H1 (cell line): ENCODE measurements around the gene DOCK9. TPM values are rescaled to one million over a fixed set of nuclear protein-coding genes. Genes with fewer than 3 reads are reported as not detected.
A peak's percentile ranks its signal among the peaks of the same experiment; 100 is the strongest.

Experiments used
- CTCF ChIA-PET: fragments of 300-600 bp; sonication (Branson Sonifier 250); formaldehyde crosslinking; loops from one replicate; lab custom pipeline; 2021; ENCODE audit not compliant: partially characterized antibody; lab: Charles Lee
- POLR2A ChIA-PET: fragments of 300-600 bp; sonication (Branson Sonifier 250); formaldehyde crosslinking; loops from one replicate; lab custom pipeline; 2021; ENCODE audit warnings: inconsistent platforms; ENCODE audit not compliant: partially characterized antibody; lab: Charles Lee
- DNase-seq, 2 experiments: peaks; one replicate each; pipeline versions ENCODE4 v3.0.0 to v3.0.0-alpha.2; 2010 to 2022; ENCODE audit warnings: low spot score in 2 of 2, low read depth in 1 of 2, mixed read lengths in 1 of 2
- FAIRE-seq: peaks from 2 replicates; lab custom pipeline; 2011; peaks lifted over from hg19 to GRCh38; lab: Jason Lieb, UNC
- H2AFZ ChIP-seq: 2 replicates; pipeline ENCODE4 v1.8.1; 2012; ENCODE audit warnings: low read length, inconsistent platforms
- H2AK5ac ChIP-seq: 2 replicates; pipeline ENCODE4 v1.6.1; 2013; ENCODE audit warnings: low read depth, low read length
- H2BK120ac ChIP-seq: replicated peaks from 2 replicates; pipeline ENCODE3; 2013; ENCODE audit warnings: low read depth, low read length, inconsistent platforms
- H2BK12ac ChIP-seq: 2 replicates; pipeline ENCODE4 v1.6.1; 2013; ENCODE audit warnings: low read depth, low read length
- H2BK15ac ChIP-seq: 2 replicates; pipeline ENCODE4 v1.6.1; 2013; ENCODE audit warnings: low read length
- H2BK20ac ChIP-seq: 2 replicates; pipeline ENCODE4 v1.6.1; 2013; ENCODE audit warnings: low read length
- H2BK5ac ChIP-seq: 2 replicates; pipeline ENCODE4 v1.6.1; 2013; ENCODE audit warnings: low read depth, low read length
- H3K14ac ChIP-seq: 2 replicates; pipeline ENCODE4 v1.6.1; 2013; ENCODE audit warnings: inconsistent platforms; ENCODE audit not compliant: insufficient read length
- H3K18ac ChIP-seq: 2 replicates; pipeline ENCODE4 v1.6.1; 2013; ENCODE audit warnings: low read length; ENCODE audit errors: extremely low read depth
- H3K23ac ChIP-seq: 2 replicates; pipeline ENCODE4 v1.6.1; 2013; ENCODE audit warnings: inconsistent platforms; ENCODE audit not compliant: insufficient read length
- H3K23me2 ChIP-seq: 2 replicates; pipeline ENCODE4 v1.6.1; 2013; ENCODE audit warnings: low read depth, low read length
- H3K27ac ChIP-seq: 2 replicates; pipeline ENCODE4 v1.6.1; 2011; ENCODE audit warnings: low read depth, low read length, inconsistent platforms
- H3K27me3 ChIP-seq, 4 experiments: replicated peaks in 1 of 4; 1 replicate in 1 of 4; 2 replicates in 3 of 4; pipeline versions ENCODE4 v1.6.1 to v1.8.1; 2011 to 2013; ENCODE audit warnings: low read length in 3 of 4, mild to moderate bottlenecking in 3 of 4, inconsistent platforms in 2 of 4, mixed read lengths in 2 of 4, moderate library complexity in 1 of 4; ENCODE audit not compliant: control insufficient read depth in 3 of 4, insufficient read depth in 3 of 4; ENCODE audit errors: extremely low read depth in 1 of 4
- H3K36me3 ChIP-seq, 4 experiments: 2 replicates each; pipeline versions ENCODE4 v1.6.1 to v1.8.1; 2011 to 2013; ENCODE audit warnings: mild to moderate bottlenecking in 4 of 4, low read length in 3 of 4, moderate library complexity in 2 of 4, control low read depth in 1 of 4, inconsistent platforms in 1 of 4; ENCODE audit not compliant: insufficient read depth in 4 of 4, control insufficient read depth in 2 of 4
- H3K4ac ChIP-seq: replicated peaks from 2 replicates; pipeline ENCODE3; 2013; ENCODE audit warnings: low read length, low read depth, mixed read lengths, inconsistent platforms; ENCODE audit not compliant: insufficient read length
- H3K4me1 ChIP-seq, 4 experiments: replicated peaks in 1 of 4; 1 replicate in 1 of 4; 2 replicates in 3 of 4; pipeline versions ENCODE4 v1.6.1 to v1.8.1; 2011 to 2013; ENCODE audit warnings: low read length in 3 of 4, inconsistent platforms in 2 of 4, mixed read lengths in 1 of 4; ENCODE audit not compliant: insufficient read depth in 4 of 4, control insufficient read depth in 3 of 4
- H3K4me2 ChIP-seq, 2 experiments: 2 replicates each; pipeline versions ENCODE4 v1.6.1 to v1.8.1; 2011 to 2013; ENCODE audit warnings: low read depth in 2 of 2, low read length in 2 of 2, control low read depth in 1 of 2, inconsistent platforms in 1 of 2, mild to moderate bottlenecking in 1 of 2; ENCODE audit not compliant: insufficient read depth in 1 of 2
- H3K4me3 ChIP-seq, 4 experiments: fragments of 200-600, 300-600 bp in 1 of 4; sonication (generic), shearing (Covaris generic), sonication (Bioruptor Twin) in 1 of 4; 2 replicates each; pipeline versions ENCODE4 v1.5.1 to v1.8.1; 2011 to 2016; ENCODE audit warnings: low read length in 4 of 4, low read depth in 3 of 4, control low read depth in 2 of 4, inconsistent platforms in 2 of 4, mild to moderate bottlenecking in 2 of 4, mixed read lengths in 1 of 4, moderate library complexity in 1 of 4; ENCODE audit not compliant: insufficient read depth in 2 of 4; ENCODE audit errors: extremely low read depth in 1 of 4
- H3K56ac ChIP-seq: replicated peaks from 2 replicates; pipeline ENCODE3; 2013; ENCODE audit warnings: low read depth, mild to moderate bottlenecking, mixed read lengths, low read length, inconsistent platforms; ENCODE audit not compliant: insufficient read length
- H3K79me1 ChIP-seq: 2 replicates; pipeline ENCODE4 v1.6.1; 2013; ENCODE audit warnings: low read depth, low read length, control low read depth
- H3K79me2 ChIP-seq, 2 experiments: 2 replicates each; pipeline versions ENCODE4 v1.6.1 to v1.8.1; 2012 to 2013; ENCODE audit warnings: low read length in 2 of 2, mild to moderate bottlenecking in 2 of 2, inconsistent platforms in 1 of 2; ENCODE audit not compliant: insufficient read depth in 2 of 2, control insufficient read depth in 1 of 2
- H3K9ac ChIP-seq, 4 experiments: replicated peaks in 1 of 4; 1 replicate in 1 of 4; 2 replicates in 3 of 4; pipeline versions ENCODE4 v1.6.1 to v1.8.1; 2011 to 2013; ENCODE audit warnings: low read depth in 3 of 4, low read length in 3 of 4, control low read depth in 2 of 4, mild to moderate bottlenecking in 2 of 4, moderate library complexity in 2 of 4, inconsistent platforms in 1 of 4; ENCODE audit errors: extremely low read depth in 1 of 4
- H3K9me3 ChIP-seq, 2 experiments: 2 replicates each; pipeline versions ENCODE4 v1.6.1 to v1.8.1; 2012 to 2013; ENCODE audit warnings: mild to moderate bottlenecking in 2 of 2, moderate library complexity in 2 of 2, control low read depth in 1 of 2, inconsistent platforms in 1 of 2, low read depth in 1 of 2, low read length in 1 of 2, mixed read lengths in 1 of 2; ENCODE audit not compliant: insufficient read depth in 2 of 2
- H4K20me1 ChIP-seq, 2 experiments: replicated peaks in 1 of 2; 2 replicates each; pipeline versions ENCODE3 to v1.8.1; 2011 to 2013; ENCODE audit warnings: inconsistent platforms in 2 of 2, low read length in 2 of 2, mild to moderate bottlenecking in 1 of 2; ENCODE audit not compliant: insufficient read depth in 2 of 2, control insufficient read depth in 1 of 2
- H4K5ac ChIP-seq: 2 replicates; pipeline ENCODE4 v1.6.1; 2013; ENCODE audit warnings: low read length, low read depth, mixed read lengths, inconsistent platforms; ENCODE audit not compliant: insufficient read length
- H4K8ac ChIP-seq: 2 replicates; pipeline ENCODE4 v1.8.0; 2013; ENCODE audit warnings: mild to moderate bottlenecking, moderate library complexity, low read length, inconsistent platforms; ENCODE audit not compliant: insufficient read depth; ENCODE audit errors: extremely low read depth
- H4K91ac ChIP-seq: replicated peaks from 2 replicates; pipeline ENCODE3; 2013; ENCODE audit warnings: low read length, mixed read lengths, inconsistent platforms; ENCODE audit not compliant: insufficient read length
- BRCA1 ChIP-seq: IDR thresholded peaks from 2 replicates; pipeline ENCODE4 v1.6.1; 2012; ENCODE audit warnings: low read depth, low read length, improper control_type of control experiment
- CHD2 ChIP-seq: IDR thresholded peaks from 2 replicates; pipeline ENCODE4 v1.6.1; 2012; ENCODE audit warnings: low read length, improper control_type of control experiment
- HDAC6 ChIP-seq: IDR thresholded peaks from one replicate; pipeline ENCODE4 v1.7.1; 2012; ENCODE audit warnings: low read depth, mild to moderate bottlenecking, inconsistent platforms, low read length, moderate library complexity
- RXRA ChIP-seq: IDR thresholded peaks from 2 replicates; pipeline ENCODE4 v1.6.1; 2011; ENCODE audit warnings: low read depth, mild to moderate bottlenecking, low read length, moderate library complexity; ENCODE audit not compliant: insufficient read depth
- SRF ChIP-seq: IDR thresholded peaks from 2 replicates; pipeline ENCODE4 v1.6.1; 2011; ENCODE audit warnings: mild to moderate bottlenecking, low read depth, low read length, moderate library complexity
- WGBS, 2 experiments: shearing (Covaris generic) in 1 of 2; methylation state at CpG; one replicate each; pipeline versions ENCODE4 v1.1.6 to v1.1.7; 2013 to 2015; ENCODE audit warnings: low lambda C conversion rate in 2 of 2, mixed read lengths in 2 of 2, inconsistent platforms in 1 of 2, low coverage in 1 of 2, missing lambda C conversion rate in 1 of 2; ENCODE audit not compliant: insufficient replicate concordance in 2 of 2, insufficient coverage in 1 of 2, insufficient read length in 1 of 2; ENCODE audit errors: extremely low coverage in 1 of 2, missing lambda C conversion rate in 1 of 2; 5-methylcytosine and 5-hydroxymethylcytosine counted together
- polyA plus RNA-seq, 7 experiments: library from polyadenylated mRNA; depleted of rRNA in 3 of 7; stranded (reverse) in 5 of 7; unstranded in 2 of 7; fragments of >200 nt in 5 of 7; fragments of 200-250 nt in 2 of 7; gene quantifications; 1 replicate in 5 of 7; 2 replicates in 1 of 7; 4 replicates in 1 of 7; pipeline versions ENCODE4 v1.2.1 to v1.2.3, GENCODE V29; 2011 to 2013; ENCODE audit warnings: missing spikeins in 2 of 7, mixed read lengths in 2 of 7
- total RNA-seq: library from RNA; stranded (reverse); fragmentation: NEBNext Ultra II Directional; extraction: Animal tissue kit (Norgen Biotek cat#: 25700); gene quantifications from 2 replicates; pipeline ENCODE4 v1.2.1, GENCODE V29; 2021

The DOCK9 gene
- total and polyA plus RNA-seq, 2 of the 8 experiments (the other 6 are each of a cell fraction or from before 2014, with no cell fraction given), result 21.6 to 31.5 TPM

GRCh38 chr13:98983182-98983581, 5.3 kb upstream of the DOCK9 start:
- no peak for FAIRE-seq
- Histone ChIP-seq H3K18ac (no peak overlapping the region), H2AK5ac (no peak overlapping the region), H4K20me1 (no peaks in the 10 kb centered on the region), H4K8ac (no peak overlapping the region), H2BK20ac (no peak overlapping the region), H3K23ac (no peak overlapping the region), H2BK12ac (no peak overlapping the region), H2AFZ (no peak overlapping the region), H3K79me2 (no peaks in the 10 kb centered on the region), H2BK15ac (no peak overlapping the region), H3K27me3 (no peaks in the 10 kb centered on the region), H3K4me3 (no peak overlapping the region), H3K79me1 (no peaks in the 10 kb centered on the region), H3K27ac (no peak overlapping the region), H3K14ac (no peak overlapping the region), H3K23me2 (no peaks in the 10 kb centered on the region), H2BK120ac (no peak overlapping the region), H3K4me1 (peaks cover 0 to 9% (median 3%) of the 10 kb centered on the region in 4 experiments; a peak in 4 of 7 replicates), H3K4ac (no peak overlapping the region), H3K4me2 (no peak overlapping the region), H3K36me3 (no peaks in the 10 kb centered on the region), H3K9ac (peak overlapping the region in 1 of 4 experiments; percentile 37; a peak in 1 of 7 replicates), H3K56ac (no peak overlapping the region), H4K91ac (no peak overlapping the region), H2BK5ac (no peak overlapping the region), H4K5ac (no peak overlapping the region), H3K9me3 (no peaks in the 10 kb centered on the region)
- TF ChIP-seq RXRA (no peak), HDAC6 (no peak), CHD2 (no peak), BRCA1 (no peak), SRF (no peak)
- ChIA-PET POLR2A (no interaction called here), CTCF (no interaction called here)
- 85% methylated on average over 5 of the region's 5 CpGs; no CpG with 5 or more reads in 1 of the 2 experiments for WGBS, 2 experiments
- DNase-seq, result no peak
